CD4-positive, alpha-beta T cell treated with Interferon alpha-2 for 1 hour (primary cell): Measurements from ENCODE around the gene CCDC3.

ENCODE experiments used
- DNase-seq, 2 donors: peaks; one replicate each; pipeline ENCODE4 v3.0.0-alpha.2; 2020 to 2022

The CCDC3 gene

DNA sequence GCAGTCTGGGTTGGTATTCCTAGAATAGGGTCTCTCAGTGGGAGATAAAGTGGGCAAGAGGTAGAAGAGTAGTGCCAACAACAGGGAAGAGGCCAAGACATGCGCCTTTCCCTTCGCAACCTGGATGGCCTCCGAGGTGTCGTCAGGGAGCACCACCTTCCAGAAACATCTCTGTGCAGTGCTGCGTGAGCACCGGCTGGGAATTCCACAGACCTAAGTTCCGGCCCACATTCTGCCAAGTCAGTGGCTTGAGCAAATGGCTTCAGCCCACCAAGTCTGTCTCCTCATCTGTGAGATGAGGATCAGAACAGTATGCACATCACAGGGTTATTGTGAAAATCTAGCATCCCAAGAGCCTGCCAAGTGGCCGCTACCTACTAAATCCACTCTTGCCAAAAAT is 40.6 kb downstream of the CCDC3 start:
- no peak for DNase-seq

DNA sequence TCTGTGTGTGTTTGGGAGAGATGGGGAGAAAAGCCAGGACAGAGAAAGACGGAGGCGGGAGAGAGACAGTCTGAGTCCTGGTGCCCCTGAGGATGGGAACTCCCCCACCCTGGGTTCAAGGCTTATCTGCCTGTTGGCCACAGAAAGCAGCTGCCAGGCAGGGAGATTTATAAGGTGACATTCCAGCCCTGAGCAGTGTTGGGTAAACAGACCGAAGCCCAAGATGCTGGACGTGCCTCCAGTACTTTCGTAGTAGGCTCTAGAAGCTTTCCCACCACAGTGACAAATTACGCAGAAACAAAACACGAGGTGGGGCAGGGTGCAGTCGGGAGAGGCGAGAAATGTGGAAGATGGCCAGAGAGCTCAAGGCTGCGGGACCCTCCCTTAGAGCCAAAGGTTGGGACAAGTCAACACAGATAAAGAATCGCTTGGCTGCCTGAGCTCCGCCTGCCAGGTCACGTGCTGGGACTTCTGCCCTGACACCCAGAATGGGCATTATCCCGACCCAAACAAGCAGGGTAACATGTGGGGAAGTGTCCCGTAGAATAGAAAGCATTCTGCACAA is 41.1 kb downstream of the CCDC3 start:
- no peak for DNase-seq

DNA sequence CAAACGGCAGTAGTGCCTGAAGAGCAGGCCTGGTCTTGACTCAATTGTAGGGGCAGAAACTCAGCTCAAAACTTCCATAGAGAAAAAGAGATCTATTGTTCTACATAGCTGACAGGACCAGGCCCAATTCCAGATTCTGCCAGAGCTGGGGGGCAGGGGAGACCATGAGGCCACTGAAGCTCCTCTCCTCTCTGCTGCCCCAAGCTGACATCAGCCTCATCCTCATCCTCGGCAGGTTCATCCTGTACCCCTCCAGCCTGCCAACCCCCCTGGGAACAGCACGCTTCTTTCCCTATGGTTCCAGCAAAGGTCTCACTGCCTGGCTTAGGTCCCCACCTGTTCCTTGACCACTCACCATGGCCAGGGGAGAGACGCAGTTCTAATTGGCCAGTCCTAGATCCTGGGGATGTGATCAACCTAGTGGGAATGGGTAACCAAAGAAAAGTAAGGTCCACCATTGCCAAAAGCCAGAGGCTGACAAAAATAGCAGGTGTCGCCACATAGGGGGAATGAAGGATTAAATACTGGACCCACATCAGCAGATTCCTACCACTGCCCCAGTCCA is 42.9 kb downstream of the CCDC3 start:
- no peak for DNase-seq

DNA sequence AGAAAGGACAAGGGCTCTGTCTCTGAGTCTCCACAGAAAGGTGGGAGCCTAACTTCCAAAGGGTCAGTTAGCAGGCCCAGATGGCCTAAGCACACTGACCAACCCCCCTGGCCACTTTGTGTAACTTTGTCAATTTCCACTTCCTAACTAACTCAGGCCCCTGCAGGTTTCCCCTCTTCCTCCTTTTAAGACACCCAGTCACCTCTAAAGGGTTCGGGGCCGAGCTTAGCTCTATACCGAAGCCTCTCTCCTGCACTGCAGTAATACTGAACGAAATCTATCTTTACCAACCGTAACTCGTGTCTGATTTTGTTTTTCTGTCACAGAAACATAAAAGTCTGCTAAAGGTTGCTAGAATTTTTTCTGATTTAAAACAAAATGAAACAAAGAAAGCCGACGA is 44.4 kb downstream of the CCDC3 start:
- DNase-seq, result no peak

DNA sequence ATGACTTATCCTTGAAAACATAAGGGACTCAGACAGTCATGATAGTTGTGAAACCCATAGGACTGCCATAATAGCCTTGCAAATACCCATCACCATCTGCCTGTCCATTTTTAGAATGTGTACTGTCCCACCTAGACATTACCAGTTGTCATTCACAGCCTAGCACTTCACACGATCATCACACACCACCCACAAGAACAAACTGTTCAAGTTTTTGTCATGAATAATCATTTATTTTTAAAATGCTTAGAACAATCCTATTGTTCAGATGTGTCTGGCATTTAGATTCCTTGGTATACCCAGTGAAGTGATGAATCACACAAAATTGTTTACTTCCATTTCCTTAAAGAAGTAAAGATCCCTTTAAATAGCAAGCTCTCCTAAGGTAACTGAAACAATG is 46.6 kb downstream of the CCDC3 start:
- no peak for DNase-seq

DNA sequence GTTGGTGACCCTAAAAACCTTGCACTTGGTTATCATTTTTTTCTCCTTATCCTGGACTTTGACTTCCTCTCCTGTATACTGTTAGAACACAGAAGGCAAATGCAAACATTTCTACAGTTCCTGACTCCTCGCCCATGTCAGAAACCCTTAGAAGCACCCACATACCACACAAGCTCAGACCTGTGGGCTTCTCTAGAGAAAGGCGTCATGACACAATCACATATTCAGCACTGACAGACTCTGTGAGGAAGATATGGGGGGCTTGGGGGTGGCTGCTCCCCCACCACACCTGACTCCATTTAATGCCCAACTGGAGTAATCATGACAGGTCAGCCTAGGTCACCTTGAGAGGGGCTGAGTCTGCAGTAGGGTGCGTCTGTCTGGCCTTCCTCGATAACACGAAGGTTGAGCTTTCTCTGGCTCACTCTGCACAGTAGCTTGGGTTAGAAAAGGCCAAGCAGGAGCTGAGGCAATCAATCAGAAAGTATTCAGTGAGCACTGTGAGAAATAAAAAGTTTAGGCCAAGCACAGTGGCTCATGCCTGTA is 50.9 kb downstream of the CCDC3 start:
- DNase-seq, result no peak

DNA sequence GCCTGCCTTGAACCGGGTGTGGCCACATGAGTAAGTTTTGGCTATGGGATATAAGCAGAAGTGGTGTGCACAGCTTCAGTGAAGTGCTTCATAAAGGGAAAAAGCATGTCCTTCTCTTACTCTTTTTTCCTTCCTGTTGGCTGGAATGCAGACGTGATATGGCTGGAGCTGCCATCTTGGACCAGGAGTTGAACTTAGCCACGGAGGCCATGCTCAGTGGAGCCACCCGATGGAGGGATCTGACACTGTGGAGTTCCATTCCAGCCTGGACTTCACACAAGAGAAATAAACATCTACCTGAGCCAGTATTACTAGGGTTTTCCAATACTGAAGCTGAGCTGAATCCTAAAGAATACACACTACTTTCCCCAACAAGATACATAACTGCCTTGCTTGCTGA is 52.3 kb downstream of the CCDC3 start:
- DNase-seq, result no peak

DNA sequence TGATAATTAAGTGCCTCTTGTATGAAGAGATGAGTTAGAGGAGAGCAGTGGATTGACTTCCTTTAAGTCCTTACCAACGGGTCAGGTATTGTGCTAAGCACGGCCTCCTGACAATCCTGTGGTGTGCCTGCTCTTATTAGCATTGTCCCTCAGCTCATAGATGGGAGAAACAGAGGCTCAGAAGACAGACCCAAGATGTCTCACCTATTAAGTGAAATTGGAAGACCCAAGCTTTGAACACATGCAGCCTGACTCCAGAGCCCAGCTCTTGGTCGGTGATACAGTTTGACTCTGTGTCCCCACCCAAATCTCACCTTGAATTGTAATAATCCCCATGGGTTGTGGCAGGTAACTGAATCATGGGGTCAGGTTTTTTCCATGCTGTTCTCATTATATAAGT is 53.8 kb downstream of the CCDC3 start:
- DNase-seq, result no peak

DNA sequence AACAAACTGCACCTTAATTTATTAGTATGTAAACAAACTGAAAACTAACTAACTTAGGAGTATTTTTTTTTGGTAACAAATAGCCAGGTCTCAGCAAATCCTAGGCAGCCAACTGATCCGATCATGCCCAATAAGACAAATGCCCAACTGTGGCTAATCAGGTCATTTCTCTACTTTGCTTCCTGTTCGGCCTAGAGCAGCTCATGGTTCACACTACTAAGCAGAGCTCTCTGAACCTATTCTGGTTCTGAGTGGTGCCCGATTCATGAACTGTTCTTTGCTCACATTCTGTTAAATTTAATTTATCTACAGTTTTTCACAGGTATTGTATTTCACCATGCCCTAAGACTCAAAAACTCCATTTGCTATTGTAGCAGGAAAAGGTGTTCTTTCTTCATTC is 55.1 kb downstream of the CCDC3 start:
- DNase-seq, result no peak

DNA sequence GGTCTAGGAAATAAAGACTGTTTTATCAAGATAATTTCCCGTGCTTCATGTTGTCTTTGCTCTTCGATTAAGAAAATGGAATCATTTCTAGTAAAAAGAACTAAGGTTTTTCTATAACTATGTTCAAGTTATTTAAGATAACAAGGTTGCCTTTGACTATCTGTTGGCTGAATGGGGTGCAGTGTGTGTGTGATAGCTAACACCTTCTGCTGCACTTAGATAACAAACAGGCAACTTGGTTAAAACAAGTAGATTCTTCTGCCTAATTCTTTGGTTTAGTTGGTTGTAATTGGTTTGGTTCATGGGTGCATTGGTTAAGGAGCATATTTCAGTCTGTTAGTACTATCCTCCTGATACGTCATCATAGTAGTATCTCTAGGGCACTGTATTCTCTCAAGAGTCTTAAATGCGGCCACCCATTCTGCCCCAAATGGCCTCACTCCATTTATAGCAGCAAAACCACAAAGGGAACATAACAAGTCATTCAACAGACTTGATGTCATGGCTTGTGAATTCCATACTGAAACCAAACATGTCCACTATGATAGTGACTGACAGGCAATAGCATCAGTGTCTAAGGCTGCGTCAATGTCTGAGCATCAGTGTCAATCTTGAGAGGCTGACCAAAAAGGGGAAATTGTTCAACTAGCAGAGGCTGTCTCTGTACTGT is 55.7 kb downstream of the CCDC3 start:
- DNase-seq, result no peak

DNA sequence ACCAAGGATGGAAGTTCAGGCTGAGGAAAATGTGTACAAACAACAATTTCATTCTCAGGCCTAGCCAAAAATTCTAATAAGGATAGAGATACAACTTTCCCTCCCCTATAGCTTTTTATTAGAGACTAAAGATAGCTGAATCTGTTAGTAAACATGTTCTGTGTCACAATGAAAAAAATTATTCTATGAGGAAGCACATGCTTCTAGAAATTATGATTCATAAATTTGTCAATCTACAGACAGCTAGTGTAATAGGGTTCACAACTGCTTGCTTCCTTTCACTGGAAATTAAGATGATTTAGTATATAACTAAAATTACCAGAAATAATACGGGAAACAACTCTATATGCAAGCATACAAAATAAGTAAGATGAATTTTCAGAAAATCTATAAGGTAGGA is 56.6 kb downstream of the CCDC3 start:
- DNase-seq, result no peak

DNA sequence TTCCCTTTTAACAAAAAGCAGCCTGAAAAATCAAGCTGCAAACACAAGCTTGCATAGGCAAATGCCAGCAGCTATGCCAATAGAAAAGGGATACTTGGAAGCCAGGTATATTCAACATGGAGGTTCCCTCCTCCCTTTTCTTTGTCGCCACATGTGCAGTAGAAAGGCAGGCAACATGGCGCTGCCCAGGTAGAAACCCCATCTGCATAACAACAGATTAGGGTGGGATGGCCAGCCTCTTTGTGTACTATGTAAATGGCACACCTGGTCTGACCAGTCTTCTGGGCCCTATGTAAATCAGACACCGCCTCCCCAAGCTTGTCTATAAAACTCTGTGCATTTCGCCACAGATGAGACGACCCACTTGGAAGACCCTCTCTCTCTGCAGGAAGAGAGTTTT is 58.1 kb downstream of the CCDC3 start:
- no peak for DNase-seq

DNA sequence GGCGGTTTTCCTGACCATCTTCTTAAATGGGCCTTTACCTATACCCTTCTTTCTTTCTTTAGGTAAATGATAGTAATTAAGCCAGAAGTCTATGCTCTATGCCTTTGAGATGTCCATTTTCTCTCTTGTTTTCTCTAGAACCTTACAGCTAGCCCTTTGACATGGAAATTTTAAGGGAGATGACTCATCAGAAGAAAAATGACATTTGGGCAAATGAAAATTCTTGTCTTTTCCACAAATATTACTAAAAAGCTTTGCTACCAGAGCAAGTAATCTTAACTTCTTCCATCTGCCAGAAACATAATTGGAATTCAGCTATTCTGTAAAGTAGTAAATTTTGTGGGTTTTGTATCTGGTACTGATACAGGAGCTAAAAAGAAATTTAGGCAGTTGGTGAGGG is 59.5 kb downstream of the CCDC3 start:
- DNase-seq, result no peak

DNA sequence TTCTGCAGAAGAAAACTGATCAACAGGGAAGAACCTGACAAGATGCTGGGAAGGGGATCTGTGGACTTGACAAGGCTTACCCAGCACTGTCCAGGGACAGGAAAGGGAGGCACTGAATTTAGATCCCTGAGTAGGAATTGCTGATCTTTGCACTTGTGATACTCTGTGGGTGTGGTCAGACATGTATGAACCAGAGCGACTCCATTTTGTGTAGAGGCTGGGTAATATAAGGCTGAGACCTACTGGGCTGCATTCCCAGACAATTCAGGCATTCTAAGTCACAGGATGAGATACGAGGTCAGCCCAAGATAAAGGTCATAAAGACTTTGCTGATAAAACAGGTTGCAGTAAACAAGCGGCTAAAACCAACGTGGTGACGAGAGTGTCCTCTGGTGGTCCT is 60.7 kb downstream of the CCDC3 start:
- DNase-seq, result no peak

DNA sequence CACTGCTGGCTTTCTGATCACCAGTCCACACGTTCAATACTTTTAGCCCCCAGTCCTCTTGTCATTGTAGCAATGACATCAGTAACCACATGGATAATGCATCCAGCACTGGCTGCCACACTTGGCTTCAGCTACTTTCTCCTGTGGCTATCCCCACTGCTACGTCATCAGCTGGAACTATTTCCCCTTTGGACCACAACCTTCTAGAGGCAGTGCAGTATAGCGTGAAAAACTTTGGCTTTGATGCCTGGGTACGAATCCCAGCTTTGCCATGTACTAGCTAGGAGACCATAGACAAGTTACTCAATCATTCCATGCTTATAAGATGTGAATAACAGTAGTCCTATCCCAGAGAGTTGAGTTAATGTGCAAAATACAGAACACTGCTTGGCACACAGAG is 63.2 kb downstream of the CCDC3 start:
- DNase-seq, result no peak

DNA sequence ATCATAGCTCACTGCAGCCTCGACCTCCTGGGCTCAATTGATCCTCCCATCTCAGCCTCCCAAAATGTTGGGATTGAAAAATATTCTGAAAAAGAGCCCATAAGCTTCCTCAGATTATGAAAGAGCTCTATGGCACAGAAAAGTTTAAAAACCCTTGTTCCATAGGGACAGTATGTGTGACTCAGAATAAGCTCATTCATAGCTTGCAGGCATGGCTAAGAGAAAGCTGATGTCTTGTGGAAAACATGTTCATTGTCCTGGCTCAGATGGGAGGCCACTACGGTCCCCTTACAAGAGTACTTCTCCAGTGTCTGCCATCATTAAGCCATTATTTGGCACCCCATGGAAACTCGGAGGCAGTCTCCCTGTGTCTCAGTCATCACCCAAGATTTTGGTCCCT is 64.0 kb downstream of the CCDC3 start:
- DNase-seq, result no peak

DNA sequence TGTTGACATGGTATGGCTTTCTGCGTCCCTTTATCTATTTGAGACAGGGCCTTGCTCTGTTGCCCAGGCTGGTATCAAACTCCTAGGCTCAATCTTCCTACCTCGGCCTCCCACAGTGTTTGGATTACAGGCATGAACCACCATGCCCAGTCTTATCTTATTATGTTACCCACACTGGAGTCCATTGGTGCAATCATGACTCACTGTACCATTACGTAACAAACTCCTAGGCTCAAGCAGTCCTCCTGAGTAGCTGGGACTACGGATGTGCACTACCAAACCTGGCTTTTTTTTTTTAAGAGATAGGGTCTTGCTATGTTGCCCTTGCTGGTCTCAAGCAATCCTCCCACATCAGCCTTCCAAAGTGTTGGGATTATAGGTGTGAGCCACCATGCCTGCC is 66.7 kb downstream of the CCDC3 start:
- DNase-seq, result no peak

DNA sequence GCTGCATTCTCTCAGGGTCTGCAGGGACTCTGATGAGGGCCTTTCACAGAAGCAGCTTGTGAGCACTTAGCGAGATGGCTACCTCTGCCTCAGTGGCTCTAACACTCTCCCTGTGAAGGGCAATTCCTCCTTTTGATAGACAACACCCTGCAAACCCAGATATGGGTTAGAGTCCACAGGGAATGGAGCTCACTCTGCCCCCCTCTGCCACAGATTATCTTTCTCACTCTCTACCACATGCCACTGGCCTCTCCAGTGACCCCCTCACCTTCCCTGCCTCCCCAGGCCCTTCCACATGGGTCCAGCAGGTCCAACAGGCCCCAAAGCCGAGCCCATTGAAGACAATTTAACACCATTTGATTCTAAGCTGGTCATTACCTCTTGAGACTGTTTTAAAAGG is 72.1 kb downstream of the CCDC3 start:
- DNase-seq, result no peak

DNA sequence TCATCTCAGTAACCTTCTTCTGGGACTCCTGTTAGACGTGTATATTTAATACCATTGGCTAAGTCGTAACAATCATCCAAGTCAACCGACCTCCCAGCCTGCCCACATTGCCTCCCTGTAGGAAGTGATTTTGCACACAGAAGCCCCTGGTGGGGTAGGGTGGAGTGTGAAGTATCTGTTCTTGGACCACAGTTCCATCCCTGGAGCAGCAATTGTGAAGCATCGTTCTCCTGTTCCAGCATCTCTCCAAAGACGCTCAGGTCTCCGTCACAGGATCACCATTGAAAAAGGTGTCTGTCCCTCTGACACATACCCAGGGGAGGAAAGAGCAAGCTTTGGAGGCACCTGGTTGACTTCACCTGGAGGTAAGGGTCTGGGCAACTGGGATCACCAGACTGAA is 72.9 kb downstream of the CCDC3 start:
- no peak for DNase-seq

DNA sequence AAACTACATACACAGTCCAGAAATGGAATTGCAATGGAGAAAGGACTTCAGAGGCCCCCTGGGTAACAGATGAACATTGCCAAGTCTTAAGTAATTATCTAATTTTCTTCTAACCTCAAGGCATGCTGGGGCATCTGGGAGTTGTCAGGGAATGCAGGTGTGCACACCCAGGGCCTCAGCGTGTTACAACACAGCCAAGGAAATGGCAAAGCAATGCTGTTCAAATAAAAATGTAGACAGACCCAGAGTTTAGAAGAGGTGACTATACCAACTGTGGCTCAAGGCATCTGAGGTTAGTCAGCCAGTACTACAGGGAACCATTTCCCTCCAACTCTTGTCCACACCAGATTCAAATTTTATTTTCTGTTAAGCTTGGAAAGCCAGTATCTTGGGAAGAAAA is 73.6 kb downstream of the CCDC3 start:
- DNase-seq, result no peak

DNA sequence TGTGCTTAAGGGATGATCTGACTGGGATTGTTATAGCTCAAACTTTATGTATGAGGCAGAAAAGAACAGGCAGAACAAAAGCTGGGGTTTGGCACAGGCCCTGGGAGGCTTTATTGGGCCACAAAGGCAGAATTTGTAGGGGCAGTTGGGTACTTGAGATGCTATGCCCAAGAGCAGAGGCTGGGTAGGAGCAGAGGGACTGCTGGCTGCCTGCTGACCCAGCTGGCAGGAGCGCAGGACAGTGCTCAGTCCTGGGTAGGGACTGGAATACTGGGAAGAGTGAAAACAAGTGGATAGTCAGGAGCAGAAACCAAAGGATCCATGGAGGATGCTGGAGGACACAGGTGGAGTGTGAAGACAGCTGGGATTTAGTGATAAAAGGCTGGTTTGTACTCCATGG is 75.7 kb downstream of the CCDC3 start:
- no peak for DNase-seq

DNA sequence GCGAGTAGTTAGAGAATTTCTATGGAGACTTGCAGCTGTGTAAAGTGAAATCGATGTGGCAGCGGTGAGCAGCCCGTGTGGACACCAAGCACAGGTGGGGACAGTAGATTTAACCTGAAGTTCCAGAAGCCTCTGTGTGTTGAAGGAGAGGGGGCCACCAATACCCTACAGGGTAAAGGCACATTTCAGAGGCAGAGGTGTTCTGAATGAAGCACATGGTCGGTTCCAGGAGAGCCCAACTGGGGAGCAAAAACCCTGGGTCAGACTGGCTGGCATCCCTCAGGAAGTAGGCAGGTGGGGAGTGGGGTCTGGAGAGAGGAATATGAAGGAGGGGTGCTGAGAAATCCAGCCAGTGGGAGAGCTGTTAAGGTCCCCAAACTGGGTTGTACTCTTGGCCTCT is 76.6 kb downstream of the CCDC3 start:
- DNase-seq, result no peak

DNA sequence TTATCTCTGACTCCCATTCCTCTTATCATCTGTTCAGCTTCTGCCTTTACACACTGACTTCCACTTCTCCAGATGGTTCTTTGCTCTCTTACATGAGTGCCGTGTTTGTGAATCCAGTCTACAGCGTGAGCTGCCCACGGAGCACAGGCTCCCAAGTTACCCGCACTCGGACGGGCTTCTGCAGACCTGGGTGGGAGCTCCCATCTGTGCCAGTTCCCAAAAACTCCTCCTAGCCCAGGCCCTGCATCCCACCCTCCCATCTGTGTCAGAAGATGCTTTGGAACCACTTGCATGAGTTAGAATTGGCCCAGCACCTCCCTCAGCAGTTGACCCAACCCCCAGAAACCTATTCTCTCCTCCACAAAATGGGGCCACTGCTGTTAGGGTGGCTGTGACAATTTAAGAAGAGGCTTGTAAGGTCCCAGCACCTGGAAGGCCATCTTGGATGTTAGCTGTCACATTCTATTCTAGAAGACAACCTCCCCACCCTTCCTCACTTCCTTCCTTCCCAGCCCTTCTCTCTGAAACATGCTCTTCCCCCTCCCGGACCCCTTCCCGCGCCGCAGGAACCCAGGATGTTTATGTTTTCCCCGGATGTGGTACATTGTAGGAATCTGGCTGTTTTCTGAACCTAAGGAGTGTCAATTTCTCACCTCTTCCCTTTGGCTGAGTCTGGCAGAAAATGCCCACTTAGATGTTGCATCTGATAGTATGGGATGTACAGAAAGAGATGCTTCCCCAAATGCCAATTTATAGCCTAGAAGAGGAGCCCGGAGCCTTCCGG is 79.2 kb downstream of the CCDC3 start:
- no peak for DNase-seq

DNA sequence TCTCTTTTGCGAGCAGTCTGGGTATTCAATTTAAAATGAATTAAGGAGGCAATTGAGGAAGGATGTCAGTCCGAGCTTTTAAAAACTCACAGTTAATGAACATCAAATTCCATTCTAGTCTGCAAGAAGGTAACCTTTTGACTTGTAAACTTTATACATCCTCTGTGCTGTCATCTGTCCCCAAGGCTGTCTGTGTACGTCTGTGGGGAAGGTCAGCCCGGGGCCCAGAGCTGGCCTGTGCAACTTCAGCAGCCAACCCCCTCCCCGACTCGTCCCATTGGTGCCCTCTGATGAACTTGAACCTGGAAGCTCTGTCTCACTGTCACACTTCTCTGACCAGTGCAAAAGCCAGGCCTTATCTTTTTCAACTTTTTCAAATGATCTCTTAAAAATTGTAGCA is 80.3 kb downstream of the CCDC3 start:
- DNase-seq, result no peak
